Measurements from ENCODE around the gene DPP7. TPM values are rescaled to one million over a fixed set of nuclear protein-coding genes. Genes with fewer than 3 reads are reported as not detected.

DPP7 gene
- 100 to 1,000 TPM; 147 to 235 TPM for total RNA-seq

GRCh38 chr9:137114613-137115393, at the start of gene DPP7:
Gene DPP7 (minus strand): TSS chr9:137114733. CDS start chr9:137114713, 20 bp downstream.
- Histone ChIP-seq H3K4me3 (peak within 1 kb of the TSS; percentile 50 to 67), H3K9me3 (no peaks in the 10 kb centered on the region), H3K27me3 (replicated peaks; ENCODE audit: insufficient read depth) (no peaks in the 10 kb centered on the region), H3K36me3 (no peaks in the 10 kb centered on the region), H3K4me1 (replicated peaks) (no peaks in the 10 kb centered on the region), H3K27ac (peak within 1 kb of the TSS in 1 of 2 donors; percentile 47)
- 6% methylated on average over 33 of the region's 70 CpGs for WGBS
- TF ChIP-seq POLR2A (IDR thresholded peaks at IDR 0.05) (peak; percentile 44), POLR2AphosphoS5 (IDR thresholded peaks at IDR 0.05) (peak; percentile 14), CTCF (IDR thresholded peaks at IDR 0.05) (peak in 1 of 4 experiments; percentile 19)
- intact Hi-C loops (cut with DNase I), result loop anchor here (5.0 kb wide), 1 partner anchor 112 kb away; the partner anchor contains the start of genes CYSRT1 and RNF224
- peak; percentile 69 for DNase-seq (ENCODE audit: low spot score)

- Histone ChIP-seq H3K9me3 (no peaks in the 10 kb centered on the region), H3K27me3 (replicated peaks; ENCODE audit: insufficient read depth) (peaks cover 7% of the 10 kb centered on the region), H3K4me1 (replicated peaks) (peaks cover 10% of the 10 kb centered on the region), H3K36me3 (no peaks in the 10 kb centered on the region), H3K4me3 (no peak overlapping the region), H3K27ac (no peak overlapping the region)
- intact Hi-C loops (cut with DNase I), result no loop called here
- 82% methylated on average over 22 of the region's 22 CpGs for WGBS
- no peak for DNase-seq (ENCODE audit: low spot score)
- TF ChIP-seq POLR2AphosphoS5 (IDR thresholded peaks at IDR 0.05) (no peak), CTCF (IDR thresholded peaks at IDR 0.05) (no peak), POLR2A (IDR thresholded peaks at IDR 0.05) (no peak)
Measured at GRCh38 chr9:137163805-137164204, 49.3 kb upstream of the DPP7 start.

- DNase-seq (ENCODE audit: low spot score), result peak; percentile 30
- H3K9me3 ChIP-seq, result no peaks in the 10 kb centered on the region
- peak overlapping the region in 1 of 2 donors; percentile 25 for H3K4me3 ChIP-seq
- TF ChIP-seq POLR2A (IDR thresholded peaks at IDR 0.05) (no peak), POLR2AphosphoS5 (IDR thresholded peaks at IDR 0.05) (no peak), CTCF (IDR thresholded peaks at IDR 0.05) (no peak)
- intact Hi-C loops (cut with DNase I), result no loop called here
- 25% methylated on average over 25 of the region's 26 CpGs for WGBS
- H3K36me3 ChIP-seq, result no peaks in the 10 kb centered on the region
- peaks cover 7% of the 10 kb centered on the region for H3K27me3 ChIP-seq (replicated peaks; ENCODE audit: insufficient read depth)
- H3K4me1 ChIP-seq (replicated peaks), result peaks cover 10% of the 10 kb centered on the region
- H3K27ac ChIP-seq, result peak overlapping the region; percentile 38 to 68
Measured at GRCh38 chr9:137163365-137163715, 48.8 kb upstream of the DPP7 start.

GRCh38 chr9:137162505-137163364, 48.2 kb upstream of the DPP7 start:
- Histone ChIP-seq H3K4me1 (replicated peaks) (peaks cover 10% of the 10 kb centered on the region), H3K27ac (peak overlapping the region; percentile 38 to 68), H3K9me3 (no peaks in the 10 kb centered on the region), H3K4me3 (peak overlapping the region in 1 of 2 donors; percentile 25), H3K27me3 (replicated peaks; ENCODE audit: insufficient read depth) (peaks cover 7% of the 10 kb centered on the region), H3K36me3 (no peaks in the 10 kb centered on the region)
- intact Hi-C loops (cut with DNase I), result no loop called here
- TF ChIP-seq CTCF (IDR thresholded peaks at IDR 0.05) (peak in 3 of 4 experiments; percentile 31 to 57 (median 49)), POLR2A (IDR thresholded peaks at IDR 0.05) (no peak)
- peak; percentile 71 for DNase-seq (ENCODE audit: low spot score)
- 8% methylated on average over 60 of the region's 74 CpGs for WGBS
